ENCODE data around the gene AK6.

The AK6 gene

GRCh38 chr5:69369340-69370121 is at the start of gene AK6, which contains the start of the genes RAD17 and TAF9:
Gene AK6, minus strand, starts transcription at chr5:69369520. Its CDS starts 30 bp downstream, at chr5:69369490.
Gene RAD17, plus strand, starts transcription at chr5:69369818. Its CDS starts 2,391 bp downstream, at chr5:69372209.
Gene TAF9, minus strand, starts transcription at chr5:69369520. Its CDS starts 3,783 bp downstream, at chr5:69365737.
- H3K4me3 ChIP-seq (ENCODE audit: low read depth, low read length), result peak within 1 kb of the TSS; percentile 98

GRCh38 chr5:69418554-69418953 is 49.2 kb upstream of the AK6 start:
- H3K4me3 ChIP-seq (ENCODE audit: low read depth, low read length), result no peak overlapping the region

- H3K4me3 ChIP-seq (ENCODE audit: low read depth, low read length), result no peak overlapping the region
These were observed 47.4 kb upstream of the AK6 start for GRCh38 chr5:69416699-69417098.

- H3K4me3 ChIP-seq (ENCODE audit: low read depth, low read length), result peak overlapping the region; percentile 84
These were observed 46.9 kb upstream of the AK6 start for GRCh38 chr5:69416180-69416579.

GRCh38 chr5:69415584-69415958 is 46.3 kb upstream of the AK6 start:
- peak overlapping the region; percentile 84 for H3K4me3 ChIP-seq (ENCODE audit: low read depth, low read length)

- H3K4me3 ChIP-seq (ENCODE audit: low read depth, low read length), result peak within 1 kb of the TSS; percentile 84
These were observed 45.7 kb upstream of the AK6 start, which contains the start of gene MARVELD2 for GRCh38 chr5:69414885-69415583. Gene MARVELD2, plus strand, starts transcription at chr5:69415116. Its CDS starts 4,270 bp downstream, at chr5:69419386.

- H3K4me3 ChIP-seq (ENCODE audit: low read depth, low read length), result no peak overlapping the region
These were observed 35.5 kb upstream of the AK6 start for GRCh38 chr5:69404659-69405330.

GRCh38 chr5:69378376-69378775 is 9.1 kb upstream of the AK6 start:
- no peak overlapping the region for H3K4me3 ChIP-seq (ENCODE audit: low read depth, low read length)

- no peak overlapping the region for H3K4me3 ChIP-seq (ENCODE audit: low read depth, low read length)
These were observed 5.7 kb upstream of the AK6 start for GRCh38 chr5:69374911-69375446.

- H3K4me3 ChIP-seq (ENCODE audit: low read depth, low read length), result no peak overlapping the region
These were observed 3.1 kb upstream of the AK6 start for GRCh38 chr5:69372394-69372793.

- peak overlapping the region; percentile 98 for H3K4me3 ChIP-seq (ENCODE audit: low read depth, low read length)
These were observed 1.0 kb upstream of the AK6 start for GRCh38 chr5:69370335-69370734.

- H3K4me3 ChIP-seq (ENCODE audit: low read depth, low read length), result peak overlapping the region; percentile 98
These were observed 621 bp downstream of the AK6 start for GRCh38 chr5:69368458-69369339.

GRCh38 chr5:69367697-69368279 is 1.5 kb downstream of the AK6 start:
- peak overlapping the region; percentile 98 for H3K4me3 ChIP-seq (ENCODE audit: low read depth, low read length)

- H3K4me3 ChIP-seq (ENCODE audit: low read depth, low read length), result no peak overlapping the region
These were observed 4.5 kb downstream of the AK6 start for GRCh38 chr5:69364850-69365249.

GRCh38 chr5:69364414-69364813 is 4.9 kb downstream of the AK6 start:
- no peak overlapping the region for H3K4me3 ChIP-seq (ENCODE audit: low read depth, low read length)

- H3K4me3 ChIP-seq (ENCODE audit: low read depth, low read length), result no peak overlapping the region
These were observed 8.9 kb downstream of the AK6 start for GRCh38 chr5:69360442-69360841.

GRCh38 chr5:69359699-69360098 is 9.6 kb downstream of the AK6 start:
- no peak overlapping the region for H3K4me3 ChIP-seq (ENCODE audit: low read depth, low read length)

- H3K4me3 ChIP-seq (ENCODE audit: low read depth, low read length), result no peak overlapping the region
These were observed 18.7 kb downstream of the AK6 start for GRCh38 chr5:69350664-69351063.

GRCh38 chr5:69343083-69343482 is 26.2 kb downstream of the AK6 start:
- H3K4me3 ChIP-seq (ENCODE audit: low read depth, low read length), result no peak overlapping the region
